HG02759 (cell line): ENCODE data around the gene USE1.

Experiments used
- ATAC-seq: cut with Tn5 transposase; IDR thresholded peaks from one replicate; pipeline ENCODE4 v1.9.1; 2021; ENCODE audit warnings: mild to moderate bottlenecking, moderate library complexity; ENCODE audit not compliant: unreplicated experiment

Gene USE1

DNA sequence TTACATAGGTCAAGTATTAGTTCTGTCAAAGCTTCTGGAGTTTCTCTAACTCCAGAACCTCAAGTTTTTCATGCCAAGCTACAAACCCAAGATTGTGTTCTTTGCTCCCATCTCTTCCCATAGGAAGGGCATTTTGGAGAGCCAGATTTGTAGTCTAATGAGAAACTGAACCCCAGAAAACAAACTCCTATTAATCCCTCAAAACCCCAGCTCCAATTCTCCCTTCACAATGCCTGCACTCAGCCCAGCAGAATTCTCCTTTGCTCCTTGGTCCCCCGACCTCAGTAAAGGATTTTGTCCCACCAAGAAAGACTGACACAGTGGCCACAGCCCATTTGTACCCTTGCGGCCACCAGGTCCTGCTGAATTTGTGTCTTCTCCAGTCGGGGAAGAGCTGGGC is 41.0 kb downstream of the USE1 start:
- no peak for ATAC-seq

DNA sequence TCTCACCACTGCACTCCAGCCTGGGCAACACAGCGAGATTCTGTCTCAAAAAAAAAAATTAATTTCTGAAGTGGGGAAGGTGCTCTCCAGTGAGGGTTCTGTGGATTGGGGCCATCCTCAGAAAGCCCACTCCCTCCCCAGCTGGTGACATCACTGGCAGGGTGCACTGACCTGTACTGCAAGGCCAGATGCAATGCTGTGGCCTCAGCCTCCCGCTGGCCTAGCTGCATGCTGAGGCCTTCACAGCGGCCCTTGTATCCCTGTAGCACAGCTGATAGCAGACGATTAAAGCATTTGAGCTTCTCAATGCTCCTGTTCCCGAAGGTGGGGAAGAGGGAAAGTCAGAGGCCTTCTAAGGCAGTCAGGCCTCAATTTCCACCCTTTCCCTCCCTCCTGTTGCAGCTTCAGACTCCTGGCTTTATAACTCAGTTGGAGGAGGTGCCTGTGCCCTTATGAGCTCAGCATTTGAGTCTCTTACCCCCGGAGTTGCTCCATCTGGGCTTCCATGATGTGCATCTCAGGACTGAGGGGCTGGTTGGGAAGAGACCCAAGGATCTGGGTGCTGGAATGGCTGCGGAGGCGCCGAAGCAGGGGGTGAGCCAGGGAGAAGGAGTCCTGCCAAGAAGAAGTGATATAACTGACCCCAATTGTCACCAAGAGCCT is 44.1 kb downstream of the USE1 start:
- ATAC-seq, result no peak

DNA sequence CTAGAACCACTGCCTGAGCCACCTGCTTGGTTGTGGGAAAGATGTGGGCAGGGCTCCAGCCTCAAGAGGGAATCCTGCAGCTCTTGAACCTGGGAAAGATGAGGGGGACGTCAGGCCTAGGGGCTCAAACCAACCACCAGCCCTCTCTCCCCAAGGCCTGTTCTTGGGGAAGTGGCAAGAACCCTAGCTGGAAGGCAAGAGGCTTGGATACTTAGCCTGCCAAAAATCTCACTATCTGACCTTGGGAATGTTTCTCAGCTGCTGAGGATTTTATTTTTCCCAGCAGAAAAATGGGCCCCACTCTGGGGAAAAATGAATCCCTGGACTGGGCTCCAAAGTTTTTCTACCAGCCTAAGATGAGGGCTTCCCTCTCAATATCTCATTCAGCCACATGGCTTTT is 44.8 kb downstream of the USE1 start:
- ATAC-seq, result no peak

DNA sequence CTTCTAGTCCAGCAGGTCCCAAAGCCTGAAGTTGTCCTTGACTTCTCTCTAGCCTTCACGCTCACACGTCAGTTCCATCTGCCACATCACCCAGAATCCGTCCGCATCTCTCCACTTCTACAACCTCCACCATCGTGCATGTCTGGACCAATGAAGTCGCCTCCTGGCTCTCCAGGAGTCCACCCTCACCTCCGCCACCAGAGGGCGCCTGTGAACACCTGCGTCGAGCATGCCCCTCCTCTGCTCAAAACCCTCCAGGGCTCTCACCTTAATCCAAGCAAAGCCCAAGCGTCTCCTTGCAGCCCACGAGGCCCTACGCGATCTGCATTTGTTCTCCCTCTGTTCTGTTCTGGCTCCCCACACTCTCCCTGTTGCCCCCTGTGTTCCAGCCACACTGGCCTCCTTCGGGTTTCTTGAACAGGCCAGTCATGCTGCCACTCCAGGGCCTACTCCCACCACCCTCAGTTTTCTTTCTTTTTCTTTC is 45.7 kb downstream of the USE1 start:
- ATAC-seq, result peak; percentile 78

DNA sequence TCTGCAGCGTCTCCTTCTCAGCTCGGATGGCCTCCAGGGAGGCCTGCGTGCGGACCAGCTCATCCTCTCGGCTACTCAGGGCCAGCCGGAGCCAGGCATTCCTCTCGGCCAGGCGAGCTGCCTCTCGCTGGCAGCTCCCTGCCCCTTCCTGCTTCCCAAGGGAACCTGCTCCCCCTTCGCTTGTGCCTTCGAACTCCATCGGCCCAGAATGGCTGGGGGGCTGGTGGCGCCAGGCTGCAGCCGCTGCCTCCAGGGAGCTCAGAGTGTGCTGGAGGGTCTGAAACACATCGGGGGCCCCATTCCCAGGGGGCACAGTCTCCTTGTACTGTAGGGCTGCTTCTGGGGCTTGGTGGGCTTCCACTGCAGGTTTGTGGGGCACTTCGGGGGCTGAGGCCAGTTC is 47.4 kb downstream of the USE1 start:
- ATAC-seq, result no peak

DNA sequence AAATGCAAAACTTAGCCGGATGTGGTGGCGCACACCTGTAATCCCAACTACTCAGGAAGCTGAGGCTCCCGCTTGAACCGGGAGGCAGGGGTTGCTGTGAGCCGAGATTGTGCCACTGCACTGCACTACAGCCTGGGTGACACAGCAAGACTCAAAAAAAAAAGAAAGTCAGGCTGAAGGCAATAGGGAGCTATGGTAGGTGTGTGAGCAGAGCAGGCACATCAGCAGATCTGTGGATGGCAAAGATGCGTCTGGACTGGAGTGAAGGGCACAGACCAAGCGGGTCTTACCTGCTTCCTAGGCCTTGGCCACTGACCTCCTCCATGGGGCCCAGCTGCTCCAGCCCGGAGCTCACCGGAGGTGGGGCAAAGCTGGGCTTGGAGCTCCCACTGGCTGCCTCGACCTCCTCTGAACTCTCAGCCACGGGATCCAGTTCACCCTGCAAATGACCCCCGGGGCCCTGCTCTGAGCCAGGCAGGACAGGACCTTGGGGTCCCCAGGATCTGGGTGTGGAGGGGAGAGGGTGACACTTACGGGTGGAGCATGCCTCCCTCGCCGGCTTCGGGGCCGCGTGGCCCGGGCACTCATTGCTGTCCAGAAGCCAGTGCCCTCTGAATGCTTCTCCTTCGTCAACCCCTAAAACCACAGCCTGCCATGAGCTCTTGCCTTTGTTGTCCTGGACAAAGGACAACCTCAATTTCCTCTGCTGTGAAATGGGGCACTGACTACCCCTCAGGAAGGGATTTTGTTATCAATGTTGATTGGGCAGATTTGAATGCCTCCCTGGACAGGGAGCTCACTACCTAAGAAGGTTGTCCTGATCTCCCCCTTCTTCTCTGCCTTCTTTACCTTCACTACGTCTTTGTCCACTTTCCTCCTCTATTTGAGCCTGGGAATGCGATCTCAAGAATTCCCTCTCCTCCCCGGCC is 48.8 kb downstream of the USE1 start:
- no peak for ATAC-seq

DNA sequence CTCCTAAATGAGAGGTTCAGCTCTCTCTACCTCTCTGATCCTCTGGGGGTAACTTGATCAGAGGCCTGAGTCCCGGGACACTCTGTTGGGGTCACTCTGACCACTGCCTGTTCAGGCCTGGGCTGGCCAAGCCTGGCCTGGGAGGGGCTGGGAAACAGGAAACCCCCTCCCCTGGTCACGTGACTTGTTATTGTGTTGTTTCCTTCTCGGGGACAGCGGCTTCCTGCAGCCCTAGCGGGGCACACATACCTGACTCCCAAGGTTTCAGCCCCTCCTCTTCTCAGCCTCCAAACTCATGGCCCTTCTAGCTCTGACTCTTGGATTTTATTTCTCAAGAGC is 49.5 kb downstream of the USE1 start, which contains the start of gene USHBP1:
Gene USHBP1 (minus strand): TSS at position 105 of the 339 bp plus-strand sequence. CDS start 446 bp downstream, outside the sequence.
- no peak for ATAC-seq

DNA sequence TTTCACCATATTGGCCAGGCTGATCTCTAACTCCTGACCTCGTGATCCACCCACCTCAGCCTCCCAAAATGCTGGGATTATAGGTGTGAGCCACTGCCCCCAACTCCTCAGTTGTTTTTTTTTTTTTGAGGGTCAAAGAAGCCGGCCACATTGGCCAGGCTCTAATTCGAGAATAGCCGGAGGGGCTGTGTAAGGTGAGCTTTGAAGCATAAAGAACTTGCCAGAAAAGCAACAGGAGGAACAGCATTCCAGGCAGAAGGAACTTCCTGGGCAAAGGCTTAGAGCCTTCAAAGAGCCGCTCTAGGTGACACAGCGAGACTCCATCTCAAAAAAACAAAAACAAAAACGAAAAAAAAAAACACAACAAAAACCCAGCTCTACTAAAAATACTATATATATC is 50.9 kb downstream of the USE1 start:
- ATAC-seq, result no peak

DNA sequence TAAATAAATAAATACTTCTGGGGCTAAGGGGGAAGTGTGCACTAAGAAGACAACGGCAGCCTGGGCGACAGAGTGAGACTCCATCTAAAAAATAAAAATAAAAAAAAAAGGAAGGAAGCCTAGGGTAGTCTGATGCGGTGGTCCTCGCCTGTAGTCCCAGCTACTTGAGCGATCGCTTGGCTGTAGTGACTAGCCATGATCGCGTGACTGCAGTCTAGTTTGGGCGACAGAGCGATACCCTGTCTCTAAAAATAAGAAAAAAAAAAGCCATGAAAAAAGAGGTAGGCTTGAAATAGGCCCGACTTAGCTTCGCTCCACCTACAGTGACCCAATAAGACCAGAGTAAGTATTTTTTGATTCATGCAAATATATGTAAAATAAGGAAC is 51.4 kb downstream of the USE1 start:
- no peak for ATAC-seq

DNA sequence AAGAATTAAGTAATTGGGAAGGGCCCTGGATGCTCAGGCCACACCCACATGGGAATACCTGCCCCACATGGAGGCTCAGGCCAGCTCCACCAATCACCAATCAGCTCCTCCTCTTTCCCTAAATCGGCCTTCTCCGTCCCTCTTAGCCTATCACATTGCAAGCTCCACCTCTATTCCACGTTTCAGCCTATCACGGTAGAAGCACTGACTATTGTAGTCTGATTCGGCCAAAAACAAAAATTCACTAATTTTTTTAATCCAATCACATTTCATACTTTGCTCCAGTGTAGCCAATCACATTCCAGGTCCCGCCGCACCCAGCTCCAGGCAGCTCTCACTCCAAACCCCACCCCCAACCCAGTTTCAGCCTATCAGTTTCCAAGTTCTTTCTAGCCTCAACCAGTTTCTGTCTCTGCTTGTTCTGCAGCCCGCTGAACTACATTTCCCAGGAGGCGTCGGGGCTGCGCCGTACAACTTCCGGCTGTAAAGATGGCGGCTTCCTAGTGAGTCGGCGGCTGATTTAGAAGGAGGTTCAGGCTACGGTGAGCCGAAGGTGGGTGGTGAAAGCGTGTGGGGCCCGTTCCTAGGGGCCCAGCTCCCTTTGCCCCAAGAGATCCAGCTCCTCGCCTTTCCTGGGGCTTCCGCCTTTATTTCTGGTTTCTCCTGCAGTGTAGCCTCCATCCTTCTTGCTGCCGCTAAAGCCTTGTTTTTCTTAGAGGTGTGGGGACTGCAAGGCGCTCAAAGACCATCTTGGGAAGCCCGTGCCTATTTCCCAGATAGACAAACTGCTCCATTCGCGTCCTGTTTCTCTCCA is 52.0 kb downstream of the USE1 start, which contains the start of gene BABAM1:
Gene BABAM1 (plus strand): TSS at position 469 of the 814 bp plus-strand sequence. CDS start 1,364 bp downstream, outside the sequence.
- peak; percentile 90 for ATAC-seq

DNA sequence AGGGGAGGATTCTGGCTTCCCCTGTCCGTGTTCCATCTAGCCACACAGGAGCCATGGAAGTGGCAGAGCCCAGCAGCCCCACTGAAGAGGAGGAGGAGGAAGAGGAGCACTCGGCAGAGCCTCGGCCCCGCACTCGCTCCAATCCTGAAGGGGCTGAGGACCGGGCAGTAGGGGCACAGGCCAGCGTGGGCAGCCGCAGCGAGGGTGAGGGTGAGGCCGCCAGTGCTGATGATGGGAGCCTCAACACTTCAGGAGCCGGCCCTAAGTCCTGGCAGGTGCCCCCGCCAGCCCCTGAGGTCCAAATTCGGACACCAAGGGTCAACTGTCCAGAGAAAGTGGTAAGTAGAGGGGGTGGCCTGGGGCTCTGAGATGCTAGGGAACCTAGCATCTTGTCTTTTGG is 53.6 kb downstream of the USE1 start:
- ATAC-seq, result no peak
